Heart right ventricle (tissue), 16 donors: Measurements from ENCODE around the gene FCHSD2. TPM values are rescaled to one million over a fixed set of nuclear protein-coding genes. Genes with fewer than 3 reads are reported as not detected.

Experiments used
- ATAC-seq, 8 donors: fragments of 200-7000 bp; cut with Tn5 transposase; one replicate each; pipeline ENCODE4 v1.9.1; 2020; ENCODE audit warnings: mild to moderate bottlenecking in 8 of 8, moderate library complexity in 8 of 8, moderate number of reproducible peaks in 1 of 8
- DNase-seq, 2 donors: peaks; one replicate each; pipeline ENCODE4 v3.0.0-alpha.2; 2020
- H3K27ac ChIP-seq, 10 donors: fragments of 200-600 bp; sonication (generic) in 2 of 10; one replicate each; pipeline versions ENCODE4 v1.5.0 to v1.8.0; 2020 to 2022; ENCODE audit warnings: mild to moderate bottlenecking in 3 of 10
- H3K27me3 ChIP-seq, 7 donors: fragments of 200-600 bp; one replicate each; pipeline ENCODE4 v1.8.0; 2021 to 2022; ENCODE audit warnings: mild to moderate bottlenecking in 2 of 7
- H3K36me3 ChIP-seq, 9 donors: fragments of 200-600 bp; sonication (generic) in 1 of 9; one replicate each; pipeline versions ENCODE4 v1.5.0 to v1.8.0; 2020 to 2022; ENCODE audit warnings: mild to moderate bottlenecking in 2 of 9
- H3K4me1 ChIP-seq, 9 donors: fragments of 200-600 bp; sonication (generic) in 1 of 9; one replicate each; pipeline versions ENCODE4 v1.5.0 to v1.8.0; 2020 to 2022; ENCODE audit warnings: mild to moderate bottlenecking in 4 of 9
- H3K4me3 ChIP-seq, 10 donors: fragments of 200-600 bp; sonication (generic) in 2 of 10; one replicate each; pipeline versions ENCODE4 v1.5.0 to v1.8.0; 2020 to 2022; ENCODE audit warnings: mild to moderate bottlenecking in 7 of 10, moderate library complexity in 2 of 10
- H3K9me3 ChIP-seq, 11 donors: fragments of 200-600 bp in 10 of 11; sonication (generic) in 2 of 11; one replicate each; pipeline versions ENCODE4 v1.5.0 to v1.8.0; 2013 to 2022; ENCODE audit warnings: mild to moderate bottlenecking in 2 of 11, control low read depth in 1 of 11, moderate library complexity in 1 of 11
- WGBS, 2 donors: extraction: QIAGEN DNeasy Blood & Tissue Kit; methylation state at CpG; one replicate each; pipeline ENCODE4 v1.1.7; 2013; ENCODE audit warnings: inconsistent platforms in 1 of 2; 5-methylcytosine and 5-hydroxymethylcytosine counted together
- intact Hi-C, 10 donors: fragments of 100-400 bp; cut with DNase I; formaldehyde crosslinking; loops; one replicate each; pipeline versions ENCODE4 v1.11.1 to v1.14.2; 2022
- polyA plus RNA-seq, 2 donors: library from polyadenylated mRNA; stranded (reverse); fragments of 200-250 nt; gene quantifications; one replicate each; pipeline ENCODE4 v1.2.3, GENCODE V29; 2013
- total RNA-seq, 10 donors: library from RNA; stranded (reverse); fragmentation: NEBNext Ultra II Directional in 3 of 10; extraction: Animal tissue kit (Norgen Biotek cat#: 25700) in 3 of 10; gene quantifications; one replicate each; pipeline versions ENCODE4 v1.2.1 to v1.2.4, GENCODE V29; 2021 to 2023
- TF ChIP-seq, protein P1 (sequence below), 9 donors: fragments of 200-600 bp; sonication (generic) in 2 of 9; IDR thresholded peaks; one replicate each; pipeline versions ENCODE4 v1.5.0 to v1.8.0; 2021 to 2022; ENCODE audit warnings: antibody characterized with exemption in 9 of 9, mild to moderate bottlenecking in 5 of 9, moderate library complexity in 1 of 9
- donor health status: Arrhythmogenic right ventricular cardiomyopathy.
- donor health status: ischemic (EF 13 %, LVEDD 7.1; RV severe dilation, severe dysfunction).
- donor health status: healthy with polysubstance abuse.
- donor health status: DM: no; HTN: yes; CAD: no.
- donor health status: DM: no; HTN: no; CAD: no.
- donor health status: ischemic (EF 25% LVEDD 6.9; RV normal size, moderate dysfunction).
- donor health status: ischemic (EF 25% LVEDD 5.7; RV mildly dilated, moderate dysfunction).
- donor health status: healthy.
- donor health status: DM: yes; HTN: yes; CAD: no.
- donor health status: Ischemic cardiomyopathy.
- donor health status: ischemic (EF 35%, LVEDD 5.7; RV mildly dilated, moderate dysfunction).
- donor health status: nonischemic (EF 11% LVEDD 7.7; RV severe dilation, severe dysfunction).
- donor health status: DM: yes; HTN: yes; CAD: no.
- donor health status: PGD.
- donor health status: ischemic (EF 29% LVEDD 5.4; RV normal size, mild dysfunction).
- donor health status: nonischemic (EF 23%, LVEDD 6.1; RV moderate dilation, normal function).

The FCHSD2 gene
- total and polyA plus RNA-seq, 12 donors = 16.1 to 48.4 (median 37.5) TPM

DNA sequence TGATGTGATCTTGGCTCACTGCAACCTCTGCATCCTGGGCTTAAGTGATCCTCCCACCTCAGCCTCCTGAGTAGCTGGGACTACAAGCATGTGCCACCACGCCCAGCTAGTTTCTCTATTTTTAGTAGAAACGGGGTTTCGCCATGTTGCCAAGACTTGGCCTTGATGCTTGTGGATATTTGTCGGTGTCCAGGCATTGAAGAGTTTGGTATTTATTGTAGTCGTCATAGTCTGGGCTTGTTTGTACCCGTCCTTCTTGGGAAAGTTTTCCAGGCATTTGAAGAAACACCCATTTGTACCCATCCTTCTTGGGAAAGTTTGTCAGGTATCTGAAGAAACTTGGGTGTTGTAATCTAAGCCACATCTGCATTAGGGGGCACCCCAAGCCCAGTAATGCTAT, 28.7 kb downstream of the FCHSD2 start:
- Histone ChIP-seq H3K4me1 (peaks cover 0 to 37% (median 14%) of the 10 kb centered on the region in 9 donors), H3K4me3 (no peak overlapping the region), H3K27me3 (no peaks in the 10 kb centered on the region), H3K36me3 (peaks cover 0 to 25% (median 5%) of the 10 kb centered on the region in 9 donors), H3K9me3 (peaks cover 0 to 13% (median 0%) of the 10 kb centered on the region in 11 donors), H3K27ac (no peak overlapping the region)
- DNase-seq (no peak), ATAC-seq (no peak)
- TF ChIP-seq, protein P1, sequence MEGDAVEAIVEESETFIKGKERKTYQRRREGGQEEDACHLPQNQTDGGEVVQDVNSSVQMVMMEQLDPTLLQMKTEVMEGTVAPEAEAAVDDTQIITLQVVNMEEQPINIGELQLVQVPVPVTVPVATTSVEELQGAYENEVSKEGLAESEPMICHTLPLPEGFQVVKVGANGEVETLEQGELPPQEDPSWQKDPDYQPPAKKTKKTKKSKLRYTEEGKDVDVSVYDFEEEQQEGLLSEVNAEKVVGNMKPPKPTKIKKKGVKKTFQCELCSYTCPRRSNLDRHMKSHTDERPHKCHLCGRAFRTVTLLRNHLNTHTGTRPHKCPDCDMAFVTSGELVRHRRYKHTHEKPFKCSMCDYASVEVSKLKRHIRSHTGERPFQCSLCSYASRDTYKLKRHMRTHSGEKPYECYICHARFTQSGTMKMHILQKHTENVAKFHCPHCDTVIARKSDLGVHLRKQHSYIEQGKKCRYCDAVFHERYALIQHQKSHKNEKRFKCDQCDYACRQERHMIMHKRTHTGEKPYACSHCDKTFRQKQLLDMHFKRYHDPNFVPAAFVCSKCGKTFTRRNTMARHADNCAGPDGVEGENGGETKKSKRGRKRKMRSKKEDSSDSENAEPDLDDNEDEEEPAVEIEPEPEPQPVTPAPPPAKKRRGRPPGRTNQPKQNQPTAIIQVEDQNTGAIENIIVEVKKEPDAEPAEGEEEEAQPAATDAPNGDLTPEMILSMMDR (IDR thresholded peaks at IDR 0.05) = no peak
- intact Hi-C loops = no loop called here
- 96 to 99% methylated on average over 6 of the region's 6 CpGs for WGBS, 2 donors

DNA sequence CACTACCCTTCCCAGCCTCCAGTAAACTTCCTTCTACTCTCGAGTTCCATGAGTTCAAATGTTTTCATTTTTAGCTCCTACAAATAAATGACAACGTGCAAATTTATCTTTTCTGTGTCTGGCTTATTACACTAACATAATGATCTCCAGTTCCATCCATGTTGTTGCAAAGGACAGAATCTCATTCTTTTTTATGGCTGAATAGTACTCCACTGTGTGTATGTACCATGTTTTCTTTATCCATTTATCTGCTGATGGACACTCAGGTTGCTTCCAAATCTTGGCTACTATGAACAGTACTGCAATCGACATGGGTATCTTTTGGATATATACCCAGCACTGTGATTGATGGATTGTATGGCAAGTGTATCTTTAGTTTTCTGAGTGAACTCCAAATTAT, 34.5 kb downstream of the FCHSD2 start:
- peaks cover 0 to 21% (median 4%) of the 10 kb centered on the region in 11 donors for H3K9me3 ChIP-seq
- TF ChIP-seq, protein P1 (IDR thresholded peaks at IDR 0.05) = no peak
- H3K4me3 ChIP-seq = no peak overlapping the region
- H3K27ac ChIP-seq = no peak overlapping the region
- no peak for ATAC-seq
- 96 to 98% methylated on average over 3 of the region's 3 CpGs for WGBS, 2 donors
- no peaks in the 10 kb centered on the region for H3K27me3 ChIP-seq
- intact Hi-C loops = no loop called here
- peaks cover 0 to 10% (median 0%) of the 10 kb centered on the region in 9 donors for H3K4me1 ChIP-seq
- DNase-seq = no peak
- peaks cover 0 to 6% (median 0%) of the 10 kb centered on the region in 9 donors for H3K36me3 ChIP-seq

DNA sequence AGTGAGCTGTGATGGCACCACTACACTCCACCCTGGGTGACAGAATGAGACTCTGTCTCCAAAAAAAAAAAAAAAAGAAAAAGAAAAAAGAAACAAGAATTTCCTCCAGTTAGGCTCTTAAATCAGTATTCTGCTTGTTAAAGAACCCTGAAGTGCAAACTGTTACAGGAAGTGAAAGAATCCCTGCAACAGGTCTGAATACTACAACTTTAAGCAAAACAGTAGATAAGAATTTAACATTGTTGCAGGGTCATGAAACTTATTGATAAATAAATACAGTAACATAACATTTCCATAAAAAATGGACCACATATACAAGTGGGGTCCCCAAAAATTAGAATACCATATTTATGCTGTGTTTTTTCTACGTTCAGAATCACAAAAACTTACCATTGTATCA, 35.8 kb downstream of the FCHSD2 start:
- whole genome bisulfite sequencing, 2 donors = 95% methylated on average over 1 of the region's 1 CpG
- Histone ChIP-seq H3K4me3 (no peak overlapping the region), H3K27me3 (no peaks in the 10 kb centered on the region), H3K27ac (no peak overlapping the region), H3K9me3 (peaks cover 0 to 24% (median 4%) of the 10 kb centered on the region in 11 donors), H3K4me1 (peaks cover 0 to 3% (median 0%) of the 10 kb centered on the region in 9 donors), H3K36me3 (peaks cover 0 to 8% (median 0%) of the 10 kb centered on the region in 9 donors)
- intact Hi-C loops = no loop called here
- no peak for DNase-seq
- ATAC-seq = no peak
- TF ChIP-seq, protein P1 (IDR thresholded peaks at IDR 0.05) = no peak

DNA sequence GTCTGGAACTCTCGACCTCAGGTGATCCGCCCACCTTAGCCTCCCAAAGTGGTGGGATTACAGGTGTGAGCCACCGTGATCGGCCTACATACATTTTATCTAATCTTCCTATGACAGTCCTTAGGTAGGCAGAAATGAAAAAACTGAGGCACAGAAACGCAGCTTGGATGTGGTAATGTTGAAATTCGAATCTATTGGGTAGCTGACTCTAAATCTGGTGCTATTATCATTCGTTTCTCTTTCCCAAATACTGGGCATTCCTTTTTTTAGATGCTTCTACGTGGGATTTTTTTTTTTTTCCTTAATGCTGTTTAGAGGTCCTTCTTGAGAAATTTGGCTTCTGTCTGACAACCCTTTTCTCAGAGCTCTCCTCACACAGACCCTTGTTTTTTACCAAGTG, 41.5 kb downstream of the FCHSD2 start:
- Histone ChIP-seq H3K27ac (no peak overlapping the region), H3K9me3 (peaks cover 0 to 11% (median 0%) of the 10 kb centered on the region in 11 donors), H3K27me3 (no peaks in the 10 kb centered on the region), H3K36me3 (peaks cover 0 to 8% (median 0%) of the 10 kb centered on the region in 9 donors), H3K4me3 (no peak overlapping the region), H3K4me1 (peaks cover 0 to 23% (median 14%) of the 10 kb centered on the region in 9 donors)
- TF ChIP-seq, protein P1 (IDR thresholded peaks at IDR 0.05) = no peak
- WGBS, 2 donors = 92 to 96% methylated on average over 8 of the region's 8 CpGs
- intact Hi-C loops = no loop called here
- DNase-seq (no peak), ATAC-seq (no peak)
